ENCODE measurements around the gene SNTG2.

DNA sequence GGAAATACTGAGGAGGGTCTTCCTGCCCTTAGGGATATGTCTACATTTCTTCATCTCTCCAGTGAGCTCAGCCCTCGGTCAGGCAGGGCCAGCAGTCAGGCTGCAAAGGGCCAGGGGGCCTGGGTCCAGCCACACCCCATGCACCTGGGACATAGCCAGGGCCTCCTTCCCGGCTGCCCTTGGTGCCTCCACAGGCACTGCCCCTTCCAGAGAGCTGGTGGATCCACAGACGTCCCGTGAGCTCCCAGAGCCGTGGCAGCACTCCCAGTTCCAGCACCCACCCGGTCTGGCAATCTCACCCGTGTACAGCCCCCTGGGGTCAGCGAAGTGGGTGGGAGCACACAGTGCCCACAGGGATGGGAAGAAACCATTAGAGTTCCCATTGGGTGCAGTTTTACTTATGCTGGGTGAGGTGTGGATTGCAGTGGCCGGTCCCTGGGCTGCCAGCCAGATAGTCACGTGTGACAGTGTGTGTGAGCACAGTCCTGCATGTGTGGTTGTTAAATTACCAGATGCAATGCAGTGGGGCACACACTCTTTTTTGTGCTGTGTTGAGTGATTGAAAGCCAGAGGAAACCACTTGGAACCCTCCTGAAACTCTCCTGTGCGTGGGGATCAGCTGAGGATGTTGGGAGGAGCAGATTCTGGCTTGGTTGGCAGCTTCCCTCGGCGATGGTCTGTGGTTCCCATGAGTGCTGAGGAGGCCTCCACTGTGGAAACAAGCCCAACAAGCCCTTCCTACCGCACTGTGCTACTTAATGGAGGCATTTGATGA is 131.0 kb downstream of the SNTG2 start:
- TF ChIP-seq, protein P1, sequence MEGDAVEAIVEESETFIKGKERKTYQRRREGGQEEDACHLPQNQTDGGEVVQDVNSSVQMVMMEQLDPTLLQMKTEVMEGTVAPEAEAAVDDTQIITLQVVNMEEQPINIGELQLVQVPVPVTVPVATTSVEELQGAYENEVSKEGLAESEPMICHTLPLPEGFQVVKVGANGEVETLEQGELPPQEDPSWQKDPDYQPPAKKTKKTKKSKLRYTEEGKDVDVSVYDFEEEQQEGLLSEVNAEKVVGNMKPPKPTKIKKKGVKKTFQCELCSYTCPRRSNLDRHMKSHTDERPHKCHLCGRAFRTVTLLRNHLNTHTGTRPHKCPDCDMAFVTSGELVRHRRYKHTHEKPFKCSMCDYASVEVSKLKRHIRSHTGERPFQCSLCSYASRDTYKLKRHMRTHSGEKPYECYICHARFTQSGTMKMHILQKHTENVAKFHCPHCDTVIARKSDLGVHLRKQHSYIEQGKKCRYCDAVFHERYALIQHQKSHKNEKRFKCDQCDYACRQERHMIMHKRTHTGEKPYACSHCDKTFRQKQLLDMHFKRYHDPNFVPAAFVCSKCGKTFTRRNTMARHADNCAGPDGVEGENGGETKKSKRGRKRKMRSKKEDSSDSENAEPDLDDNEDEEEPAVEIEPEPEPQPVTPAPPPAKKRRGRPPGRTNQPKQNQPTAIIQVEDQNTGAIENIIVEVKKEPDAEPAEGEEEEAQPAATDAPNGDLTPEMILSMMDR (IDR thresholded peaks at IDR 0.05 in 8 of 11, conservative IDR thresholded peaks at IDR 0.05 in 3 of 11): no peak
- TF ChIP-seq POLR2AphosphoS5 (IDR thresholded peaks at IDR 0.05): no peak

Measured in spleen (tissue), 7 donors.